Liver (tissue), 9 donors: ENCODE results near the gene CRMP1. TPM values are rescaled to one million over a fixed set of nuclear protein-coding genes. Genes with fewer than 3 reads are reported as not detected.

Source experiments
- DNase-seq: peaks from one replicate; pipeline ENCODE4 v3.0.0-alpha.2; 2017; ENCODE audit warnings: low spot score
- H3K27ac ChIP-seq, 2 donors: one replicate each; pipeline ENCODE4 v1.7.0; 2013; ENCODE audit warnings: inconsistent platforms in 2 of 2, low read length in 2 of 2, control low read depth in 1 of 2, low read depth in 1 of 2, mild to moderate bottlenecking in 1 of 2
- H3K27me3 ChIP-seq, 4 donors: one replicate each; pipeline versions ENCODE4 v1.6.1 to v1.7.0; 2013; ENCODE audit warnings: low read length in 3 of 4, inconsistent platforms in 1 of 4, mild to moderate bottlenecking in 1 of 4, moderate library complexity in 1 of 4; ENCODE audit not compliant: control insufficient read depth in 4 of 4, insufficient read depth in 4 of 4
- H3K36me3 ChIP-seq, 4 donors: one replicate each; pipeline versions ENCODE4 v1.6.1 to v1.7.0; 2013; ENCODE audit warnings: low read length in 3 of 4, mild to moderate bottlenecking in 3 of 4, low read depth in 1 of 4, moderate library complexity in 1 of 4; ENCODE audit not compliant: control insufficient read depth in 4 of 4, insufficient read depth in 3 of 4
- H3K4me1 ChIP-seq, 4 donors: one replicate each; pipeline versions ENCODE4 v1.6.1 to v1.7.0; 2013; ENCODE audit warnings: low read length in 3 of 4, mild to moderate bottlenecking in 3 of 4, moderate library complexity in 1 of 4; ENCODE audit not compliant: control insufficient read depth in 4 of 4, insufficient read depth in 4 of 4
- H3K4me3 ChIP-seq, 3 donors: one replicate each; pipeline versions ENCODE4 v1.6.1 to v1.7.0; 2013; ENCODE audit warnings: low read length in 3 of 3, control low read depth in 1 of 3, low read depth in 1 of 3, mild to moderate bottlenecking in 1 of 3
- H3K9ac ChIP-seq, 2 donors: one replicate each; pipeline ENCODE4 v1.7.0; 2013; ENCODE audit warnings: low read length in 2 of 2, mild to moderate bottlenecking in 2 of 2, moderate library complexity in 2 of 2, control low read depth in 1 of 2, low read depth in 1 of 2
- H3K9me3 ChIP-seq, 4 donors: one replicate each; pipeline versions ENCODE4 v1.6.1 to v1.7.0; 2013; ENCODE audit warnings: low read length in 3 of 4; ENCODE audit not compliant: control insufficient read depth in 4 of 4
- CTCF ChIP-seq: fragments of 150-350 bp; IDR thresholded peaks from 2 replicates; pipeline ENCODE4 v1.5.1; 2017; ENCODE audit warnings: improper control_type of control experiment, low read depth, low read length; ENCODE audit not compliant: missing input control
- EGR1 ChIP-seq, 2 donors: IDR thresholded peaks; 2 replicates each; pipeline ENCODE4 v1.6.1; 2016 to 2018; ENCODE audit warnings: antibody characterized with exemption in 2 of 2, low read depth in 2 of 2
- FOXA1 ChIP-seq: IDR thresholded peaks from 2 replicates; pipeline ENCODE4 v1.6.1; 2016; ENCODE audit warnings: antibody characterized with exemption
- FOXA2 ChIP-seq: IDR thresholded peaks from 2 replicates; pipeline ENCODE4 v1.6.1; 2016; ENCODE audit warnings: antibody characterized with exemption
- HNF4A ChIP-seq, 2 donors: conservative IDR thresholded peaks; 2 replicates each; pipeline ENCODE4 v1.6.1; 2016; ENCODE audit warnings: antibody characterized with exemption in 2 of 2, mild to moderate bottlenecking in 2 of 2
- JUND ChIP-seq, 2 donors: IDR thresholded peaks; 2 replicates each; pipeline ENCODE4 v1.6.1; 2016; ENCODE audit warnings: antibody characterized with exemption in 2 of 2
- MAX ChIP-seq: IDR thresholded peaks from 2 replicates; pipeline ENCODE4 v1.6.1; 2016; ENCODE audit warnings: antibody characterized with exemption
- NR2F2 ChIP-seq: IDR thresholded peaks from 2 replicates; pipeline ENCODE4 v1.6.1; 2016; ENCODE audit warnings: antibody characterized with exemption
- RAD21 ChIP-seq, 2 donors: IDR thresholded peaks; 2 replicates each; pipeline ENCODE4 v1.6.1; 2016; ENCODE audit warnings: antibody characterized with exemption in 2 of 2, mild to moderate bottlenecking in 2 of 2
- REST ChIP-seq: IDR thresholded peaks from 2 replicates; pipeline ENCODE4 v1.6.1; 2016; ENCODE audit warnings: antibody characterized with exemption, mild to moderate bottlenecking
- RXRA ChIP-seq, 2 donors: IDR thresholded peaks; 2 replicates each; pipeline ENCODE4 v1.6.1; 2017 to 2018; ENCODE audit warnings: antibody characterized with exemption in 2 of 2, mild to moderate bottlenecking in 1 of 2
- SP1 ChIP-seq: IDR thresholded peaks from 2 replicates; pipeline ENCODE4 v1.6.1; 2018; ENCODE audit warnings: antibody characterized with exemption, mild to moderate bottlenecking
- TAF1 ChIP-seq: conservative IDR thresholded peaks from 2 replicates; pipeline ENCODE4 v1.6.1; 2016; ENCODE audit warnings: antibody characterized with exemption, mild to moderate bottlenecking
- YY1 ChIP-seq: IDR thresholded peaks from 2 replicates; pipeline ENCODE4 v1.6.1; 2016; ENCODE audit warnings: antibody characterized with exemption, mild to moderate bottlenecking
- ZBTB33 ChIP-seq: IDR thresholded peaks from 2 replicates; pipeline ENCODE4 v1.6.1; 2016; ENCODE audit warnings: antibody characterized with exemption
- WGBS: extraction: QIAGEN DNeasy Blood & Tissue Kit; methylation state at CpG from one replicate; pipeline ENCODE4 v1.1.7; 2013; 5-methylcytosine and 5-hydroxymethylcytosine counted together
- polyA plus RNA-seq, 2 donors: library from polyadenylated mRNA; stranded (reverse) in 1 of 2; unstranded in 1 of 2; fragments of 200-250 nt in 1 of 2; fragments of >200 nt in 1 of 2; fragmentation: Nextera tagmentation in 1 of 2; extraction: Ambion mirVana in 1 of 2; gene quantifications; one replicate each; pipeline versions ENCODE4 v1.2.1 to v1.2.3, GENCODE V29; 2013 to 2015
- total RNA-seq, 2 donors: library from RNA; depleted of rRNA; stranded (reverse); fragments of >200 nt; gene quantifications; one replicate each; pipeline ENCODE4 v1.2.3, GENCODE V29; 2014
- donor health status: healthy.
- donor health status: healthy.
- donor health status: healthy.
- donor health status: healthy.
- donor health status: healthy.

Gene CRMP1
- total and polyA plus RNA-seq, 4 donors: 0.06 to 0.42 (median 0.12) TPM

- H3K27ac ChIP-seq: no peak overlapping the region
- H3K4me3 ChIP-seq: no peak overlapping the region
- 46% methylated on average over 4 of the region's 4 CpGs for WGBS
- H3K27me3 ChIP-seq: peaks cover 0 to 9% (median 0%) of the 10 kb centered on the region in 4 donors
- no peaks in the 10 kb centered on the region for H3K4me1 ChIP-seq
- DNase-seq: no peak
- TF ChIP-seq EGR1 (IDR thresholded peaks at IDR 0.05; ENCODE audit: low read depth in 2 of 2): no peak
- TF ChIP-seq SP1: no peak
- TF ChIP-seq TAF1: no peak
- no peak for TF ChIP-seq REST
- H3K9ac ChIP-seq: no peak overlapping the region
- no peaks in the 10 kb centered on the region for H3K9me3 ChIP-seq
- H3K36me3 ChIP-seq: no peaks in the 10 kb centered on the region
Measured at GRCh38 chr4:5933116-5933515, 40.2 kb upstream of the CRMP1 start.

- peaks cover 0 to 8% (median 0%) of the 10 kb centered on the region in 4 donors for H3K27me3 ChIP-seq
- no peaks in the 10 kb centered on the region for H3K4me1 ChIP-seq
- WGBS: 61% methylated on average over 12 of the region's 12 CpGs
- H3K4me3 ChIP-seq: no peak overlapping the region
- TF ChIP-seq NR2F2 (no peak), JUND (IDR thresholded peaks at IDR 0.05) (no peak), MAX (no peak), ZBTB33 (no peak), CTCF (no peak), HNF4A (conservative IDR thresholded peaks at IDR 0.05) (no peak), EGR1 (IDR thresholded peaks at IDR 0.05; ENCODE audit: low read depth in 2 of 2) (no peak), TAF1 (no peak), REST (no peak), YY1 (no peak), FOXA2 (no peak), SP1 (no peak), RAD21 (IDR thresholded peaks at IDR 0.05) (no peak), RXRA (IDR thresholded peaks at IDR 0.05) (no peak), FOXA1 (no peak)
- no peaks in the 10 kb centered on the region for H3K36me3 ChIP-seq
- no peaks in the 10 kb centered on the region for H3K9me3 ChIP-seq
- no peak overlapping the region for H3K27ac ChIP-seq
- DNase-seq: no peak
- no peak overlapping the region for H3K9ac ChIP-seq
Measured at GRCh38 chr4:5932035-5932568, 39.2 kb upstream of the CRMP1 start.
